NCI-H1092 treated with DMSO at 0.1 percent for 48 hours (cell line): ENCODE data around the gene ADAMTS6.
A peak's percentile ranks its signal among the peaks of the same experiment; 100 is the strongest.
"Not testable (repeated sequence)": the region's sequence is repeated elsewhere in the genome, so short reads cannot be mapped to it uniquely, and the experiment has no call there.

Experiments used
- DNase-seq: peaks from one replicate; lab custom pipeline; 2025; lab: John Stamatoyannopoulos, UW

ADAMTS6 gene

DNA sequence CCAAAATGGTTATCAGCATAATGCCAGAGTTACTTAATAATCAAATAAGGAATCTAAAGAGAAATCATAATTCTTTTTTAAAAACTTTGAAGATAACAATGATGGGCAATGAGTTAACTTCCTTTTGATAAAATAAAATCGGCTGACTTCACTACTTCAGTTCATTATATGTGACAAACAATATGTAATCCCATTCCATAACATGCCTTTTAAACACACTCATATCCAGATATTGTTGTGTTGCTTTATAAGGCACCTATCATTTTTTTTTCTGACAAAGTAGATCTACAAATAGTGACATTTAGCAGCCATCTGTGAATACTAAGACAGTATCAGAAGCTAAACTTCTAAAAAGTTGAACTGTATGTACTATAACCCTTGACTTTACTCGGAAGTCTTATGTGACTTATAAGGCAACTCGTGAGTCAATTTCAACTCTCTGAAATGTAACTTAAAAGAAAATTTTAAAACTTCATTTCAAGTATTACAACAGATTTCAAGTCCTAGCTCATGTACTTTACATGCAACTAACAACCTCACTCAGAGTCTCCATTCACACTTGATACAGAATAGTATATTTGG lies 7.5 kb downstream of the ADAMTS6 start:
- DNase-seq, result no peak

DNA sequence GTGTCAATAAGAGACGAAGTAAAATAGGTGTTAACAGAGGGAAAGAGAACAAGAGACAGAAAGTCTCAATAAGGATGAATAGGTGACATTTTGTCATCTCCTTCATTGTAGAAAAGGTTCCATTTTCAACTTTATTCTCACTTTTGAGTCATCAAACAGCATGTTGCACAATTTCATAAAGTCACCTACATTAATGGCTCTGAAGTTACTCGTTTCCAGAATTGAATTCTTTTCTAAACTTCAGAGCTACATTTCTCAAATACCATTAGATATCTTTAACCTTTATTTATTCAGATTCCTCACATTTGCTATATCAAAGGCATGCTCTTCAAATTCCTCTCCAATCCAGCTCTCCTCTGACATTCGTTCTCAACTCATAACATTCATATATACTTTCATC lies 13.1 kb downstream of the ADAMTS6 start:
- no peak for DNase-seq

DNA sequence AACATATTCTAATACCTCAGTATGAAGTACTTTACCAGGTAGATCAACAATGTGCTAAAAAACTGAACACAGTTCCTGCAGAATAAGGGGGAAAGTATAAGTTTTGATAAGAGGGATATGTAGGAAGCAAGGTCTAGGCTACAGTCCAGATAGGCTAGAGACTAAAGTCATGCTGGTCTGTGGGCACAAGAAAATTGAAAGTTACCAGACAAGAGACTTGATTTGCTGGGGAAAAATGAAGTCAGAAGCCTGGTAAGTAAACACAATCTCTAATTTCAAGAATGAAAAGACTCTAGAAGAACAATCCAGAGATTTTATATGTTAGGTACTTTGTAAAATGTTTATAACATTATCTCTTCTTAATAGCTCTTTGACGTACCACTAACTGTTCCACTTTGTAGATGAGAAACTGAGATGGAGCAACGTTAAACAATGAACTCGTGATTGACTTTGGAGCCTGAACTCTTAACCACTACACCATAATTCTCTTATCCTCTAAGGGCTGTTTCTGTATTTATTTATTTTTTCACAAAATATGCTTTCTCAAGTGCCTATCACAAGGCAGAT lies 19.5 kb downstream of the ADAMTS6 start:
- DNase-seq, result no peak

- DNase-seq, result no peak
Measured at GRCh38 chr5:65461490-65461889, 20.2 kb downstream of the ADAMTS6 start.

- no peak for DNase-seq
Measured at GRCh38 chr5:65459995-65460394, 21.7 kb downstream of the ADAMTS6 start.

- DNase-seq, result no peak
Measured at GRCh38 chr5:65455064-65455463, 26.7 kb downstream of the ADAMTS6 start.

DNA sequence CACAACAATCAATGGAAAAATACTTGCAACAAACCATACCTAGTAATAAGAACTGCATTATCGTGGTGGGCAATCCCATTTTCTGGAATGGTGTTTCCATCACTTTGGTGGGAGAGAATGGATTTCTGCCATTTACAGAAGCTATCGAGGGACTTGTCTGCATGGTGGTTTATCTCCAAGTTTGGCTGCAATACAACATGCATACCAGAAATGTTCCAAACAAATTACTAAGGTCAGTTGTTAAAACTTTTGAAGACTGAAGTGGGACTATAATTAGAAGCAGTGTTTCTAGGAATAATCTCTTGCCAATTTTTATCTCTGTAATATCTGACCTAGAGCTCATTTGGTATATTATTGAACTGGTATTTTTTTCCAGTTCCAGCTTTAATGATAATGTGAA lies 30.3 kb downstream of the ADAMTS6 start:
- DNase-seq, result no peak

- DNase-seq, result no peak
Measured at GRCh38 chr5:65446682-65447081, 35.0 kb downstream of the ADAMTS6 start.

DNA sequence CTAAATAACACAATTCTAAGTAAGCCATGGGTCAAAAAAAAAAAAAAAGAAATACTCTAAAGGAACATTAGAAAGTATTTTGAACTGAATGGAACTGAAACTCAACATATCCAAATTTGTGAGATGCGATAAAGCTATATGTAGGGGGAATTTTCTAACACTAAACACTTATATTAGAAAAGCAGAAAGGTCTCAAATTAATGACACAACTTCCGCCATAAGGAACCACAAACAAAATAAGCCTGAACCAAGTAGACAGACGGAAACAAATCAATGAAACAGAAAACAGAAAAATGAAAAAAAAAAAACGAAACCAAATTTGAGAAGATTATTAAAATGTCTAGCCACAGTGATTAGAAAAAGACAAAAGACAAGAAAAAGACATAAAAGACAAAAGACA lies 39.9 kb downstream of the ADAMTS6 start:
- DNase-seq, result no peak

DNA sequence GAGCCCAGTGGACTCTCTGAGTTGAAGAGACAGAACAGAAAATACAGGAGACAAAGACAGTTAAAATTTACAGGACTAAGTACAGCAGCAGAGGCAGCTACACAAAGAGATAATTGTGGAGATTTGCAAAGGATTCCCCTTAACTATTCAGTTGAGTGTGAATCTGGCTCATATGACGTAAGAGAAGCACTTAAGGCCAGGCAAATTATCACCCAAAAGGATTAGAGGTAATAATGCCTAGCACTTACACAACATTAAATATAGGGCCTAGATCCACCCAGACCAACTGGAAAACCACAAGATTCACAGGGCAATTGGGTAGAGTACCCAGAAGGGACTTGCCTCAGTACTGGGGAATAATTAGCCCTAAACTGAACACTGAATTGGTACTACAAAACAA lies 41.3 kb downstream of the ADAMTS6 start:
- no peak for DNase-seq

DNA sequence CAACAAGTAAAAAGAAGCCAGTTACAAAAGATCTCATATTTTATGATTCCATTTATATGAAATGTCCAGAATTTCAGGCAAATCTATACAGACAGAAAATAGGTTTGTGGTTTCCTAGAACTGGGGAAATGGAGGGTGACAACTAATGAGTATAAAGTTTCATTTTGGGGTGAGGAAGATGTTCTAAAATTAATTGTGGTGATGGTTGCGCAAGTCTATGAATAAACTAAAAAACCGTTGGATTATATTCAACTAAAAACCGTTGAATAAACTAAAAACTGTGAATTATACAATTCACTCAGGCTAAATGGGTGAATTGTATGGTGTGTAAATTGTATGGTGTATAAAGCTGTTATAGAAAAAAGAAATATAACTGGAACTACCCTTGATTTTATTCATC lies 47.6 kb downstream of the ADAMTS6 start:
- DNase-seq, result no peak

DNA sequence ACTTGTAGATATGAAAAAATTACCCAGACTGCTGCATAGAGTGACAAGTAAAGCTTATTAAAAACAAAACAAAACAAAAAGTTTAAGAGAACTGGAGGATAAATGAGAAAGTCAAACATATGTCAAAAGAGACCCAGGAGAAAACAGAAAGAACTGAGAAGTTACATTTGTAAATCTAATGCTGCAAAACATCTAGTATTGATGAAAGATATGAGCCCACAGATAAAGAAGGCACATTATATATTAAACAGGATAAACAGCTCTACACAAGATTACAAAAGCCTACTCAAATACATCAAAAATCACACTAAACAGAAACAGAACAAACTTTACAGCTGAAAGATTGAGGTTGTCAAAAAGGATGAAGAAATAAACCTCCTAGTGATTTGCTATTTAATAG lies 55.1 kb downstream of the ADAMTS6 start:
- no peak for DNase-seq

DNA sequence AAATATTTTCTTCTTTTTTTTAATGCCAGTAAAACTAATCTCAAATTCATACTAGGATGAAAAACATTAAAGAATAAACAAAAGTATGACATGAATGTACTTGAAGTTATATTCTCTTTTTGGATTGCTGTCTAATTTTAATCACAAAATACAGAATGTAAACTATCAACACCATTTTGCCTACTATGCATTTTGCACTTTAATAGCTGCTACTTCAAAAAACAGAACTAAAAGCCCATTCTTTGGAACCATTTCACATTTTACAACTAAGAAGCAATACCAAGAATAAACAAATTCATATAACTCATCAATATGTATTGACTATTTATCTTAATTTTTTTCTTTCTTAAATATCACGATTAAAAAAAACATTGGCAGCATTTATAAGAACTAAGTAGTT lies 58.1 kb downstream of the ADAMTS6 start:
- no peak for DNase-seq

DNA sequence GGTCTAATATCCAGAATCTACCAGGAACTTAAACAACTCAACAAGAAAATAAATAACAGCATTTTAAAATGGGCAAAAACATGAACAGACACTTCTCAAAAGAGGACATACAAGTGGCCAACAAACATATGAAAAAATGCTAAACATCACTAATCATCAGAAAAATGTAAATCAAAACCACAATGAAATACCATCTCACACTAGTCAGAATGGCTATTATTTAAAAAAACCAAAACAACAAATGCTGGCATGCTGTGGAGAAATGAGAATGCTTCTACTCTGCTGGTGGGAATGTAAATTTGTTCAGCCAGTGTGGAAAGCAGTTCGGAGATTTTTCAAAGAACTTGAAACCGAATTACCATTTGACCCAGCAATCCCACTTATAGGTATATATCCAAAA lies 63.1 kb downstream of the ADAMTS6 start:
- DNase-seq, result no peak

DNA sequence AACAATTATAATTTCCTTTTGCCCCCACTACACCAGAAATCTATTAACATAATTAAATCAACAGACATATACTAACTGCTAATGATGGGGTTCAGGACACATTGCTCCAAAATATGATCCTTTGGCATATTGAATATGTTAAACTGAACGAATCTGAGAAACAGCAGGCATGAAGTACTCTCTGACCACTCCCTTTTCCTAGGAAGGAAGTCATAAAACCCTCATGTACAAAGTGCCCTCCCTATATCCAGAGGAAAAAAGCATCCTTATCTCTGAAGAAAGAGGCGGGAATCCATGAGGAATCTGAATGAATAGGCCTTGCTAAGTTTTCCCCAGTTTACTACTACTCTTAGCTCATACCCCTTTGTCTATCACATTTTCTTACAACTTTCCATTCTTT lies 67.9 kb downstream of the ADAMTS6 start:
- DNase-seq, result no peak

- DNase-seq, result no peak
Measured at GRCh38 chr5:65412842-65413241, 68.9 kb downstream of the ADAMTS6 start.

DNA sequence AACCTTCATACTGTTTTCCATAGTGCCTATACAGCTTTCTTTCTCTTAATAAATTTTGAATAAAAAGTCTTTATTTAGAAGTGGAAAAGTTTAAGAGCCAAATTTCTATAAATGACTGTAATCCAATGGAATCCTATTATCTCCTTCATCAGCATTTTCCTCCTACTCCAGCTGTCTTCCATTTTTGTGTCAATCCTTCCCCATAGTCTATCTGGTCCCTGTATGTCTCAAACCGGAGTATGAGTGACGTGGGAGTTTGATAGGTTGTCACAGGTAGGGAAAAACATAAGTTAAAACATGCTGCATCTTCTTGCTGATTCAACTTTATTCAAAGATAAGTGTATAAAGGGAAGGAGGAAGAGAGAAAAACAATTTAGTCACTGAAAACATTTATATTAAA lies 70.4 kb downstream of the ADAMTS6 start:
- DNase-seq, result no peak

GRCh38 chr5:65395526-65396155 lies 86.1 kb downstream of the ADAMTS6 start:
- DNase-seq, result no peak

GRCh38 chr5:65394087-65394486 lies 87.6 kb downstream of the ADAMTS6 start:
- peak; percentile 1 for DNase-seq

DNA sequence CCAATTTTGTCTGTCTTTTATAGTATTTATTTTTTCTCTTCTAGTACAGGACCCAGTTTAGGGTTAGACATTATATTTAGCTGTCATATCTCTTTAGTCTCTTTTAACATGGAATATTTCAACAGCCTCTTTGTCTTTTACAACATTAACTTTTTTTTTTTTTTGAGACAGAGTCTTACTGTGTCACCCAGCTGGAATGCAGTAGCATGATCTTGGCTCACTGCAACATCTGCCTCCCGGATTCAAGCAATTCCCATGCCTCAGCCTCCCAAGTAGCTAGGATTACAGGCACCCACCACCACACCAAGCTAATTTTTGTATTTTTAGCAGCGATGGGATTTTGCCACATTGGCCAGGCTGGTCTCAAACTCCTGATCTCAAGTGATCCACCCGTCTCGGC lies 90.1 kb downstream of the ADAMTS6 start:
- no peak for DNase-seq

DNA sequence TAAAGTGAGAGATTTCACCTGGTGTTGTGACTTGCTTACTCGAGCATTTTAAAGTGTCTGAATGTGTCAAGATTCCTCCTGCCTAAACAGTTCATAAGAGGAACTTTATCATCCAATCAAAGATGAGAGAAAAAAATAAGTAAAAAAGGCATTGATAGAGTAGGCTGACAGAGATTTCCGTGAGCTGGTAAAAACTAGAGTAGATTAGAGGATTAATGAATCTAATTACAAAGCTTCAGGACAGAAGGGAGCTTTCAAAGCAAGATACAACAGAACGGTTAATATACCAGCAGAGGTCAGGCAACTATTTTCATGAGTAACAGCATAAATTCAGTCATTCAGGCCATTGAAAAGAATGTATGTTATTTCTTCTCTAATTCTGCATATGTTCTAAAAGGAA lies 91.5 kb downstream of the ADAMTS6 start:
- no peak for DNase-seq

GRCh38 chr5:65383859-65384258 lies 97.9 kb downstream of the ADAMTS6 start:
- DNase-seq, result no peak

DNA sequence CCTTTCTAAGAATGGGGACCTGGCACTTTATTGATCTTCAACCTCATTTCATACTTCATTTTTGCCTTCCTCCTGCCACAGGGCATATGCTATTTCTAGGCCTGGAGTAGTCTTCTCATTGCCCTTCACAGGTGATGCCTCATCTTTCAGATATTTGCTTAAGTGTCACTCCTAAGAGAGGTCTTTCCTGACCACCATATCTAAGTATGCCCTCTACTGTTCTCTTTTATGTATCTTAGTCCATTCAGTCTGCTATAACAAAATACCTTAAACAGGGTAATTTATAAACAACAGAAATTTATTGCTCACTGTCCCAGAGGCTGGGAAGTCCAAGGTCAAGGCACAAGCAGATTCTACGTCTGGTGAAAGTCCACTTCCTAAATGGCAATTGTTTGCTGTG lies 99.1 kb downstream of the ADAMTS6 start:
- no peak for DNase-seq

DNA sequence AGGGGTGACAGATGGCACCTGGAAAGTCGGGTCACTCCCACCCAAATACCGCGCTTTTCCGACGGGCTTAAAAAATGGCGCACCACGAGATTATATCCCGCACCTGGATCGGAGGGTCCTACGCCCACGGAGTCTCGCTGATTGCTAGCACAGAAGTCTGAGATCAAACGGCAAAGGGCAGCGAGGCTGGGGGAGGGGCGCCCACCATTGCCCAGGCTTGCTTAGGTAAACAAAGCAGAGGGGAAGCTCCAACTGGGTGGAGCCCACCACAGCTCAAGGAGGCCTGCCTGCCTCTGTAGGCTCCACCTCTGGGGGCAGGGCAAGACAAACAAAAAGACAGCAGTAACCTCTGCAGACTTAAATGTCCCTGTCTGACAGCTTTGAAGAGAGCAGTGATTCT lies 111.2 kb downstream of the ADAMTS6 start:
- DNase-seq, result not testable (repeated sequence)
